Right forelimb (tissue), 1 donor: Measurements from ENCODE around the gene MGAT5.

Experiments used
- DNase-seq: peaks from one replicate; pipeline ENCODE4 v3.0.0-alpha.2; 2018

MGAT5 gene

GRCh38 chr2:134370655-134371445, 117.0 kb downstream of the MGAT5 start:
- DNase-seq, result no peak

DNA sequence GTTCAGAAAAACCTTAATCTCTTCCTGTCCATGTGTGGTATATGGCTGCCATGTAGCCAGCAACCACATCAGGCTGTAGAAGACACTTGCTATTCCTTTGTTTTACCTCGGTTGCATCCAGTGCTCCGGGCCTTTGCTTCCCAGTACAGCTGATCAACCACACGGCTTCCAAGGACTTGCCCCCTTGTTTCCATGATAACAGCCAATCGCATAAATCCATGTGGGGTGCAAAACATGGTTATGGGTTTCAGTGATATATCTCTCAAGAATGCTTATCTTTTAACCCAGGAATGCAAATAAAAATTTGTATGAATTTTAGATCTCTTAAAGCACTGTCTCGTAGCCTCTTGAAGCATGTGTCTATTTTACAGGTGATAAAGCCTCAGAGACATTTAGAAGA, 118.3 kb downstream of the MGAT5 start:
- DNase-seq, result no peak

- peak; percentile 77 for DNase-seq
These were observed 118.8 kb downstream of the MGAT5 start for GRCh38 chr2:134372611-134373131.

GRCh38 chr2:134375935-134376334, 122.1 kb downstream of the MGAT5 start:
- DNase-seq, result no peak

GRCh38 chr2:134377730-134378129, 123.9 kb downstream of the MGAT5 start:
- no peak for DNase-seq

GRCh38 chr2:134379293-134379692, 125.4 kb downstream of the MGAT5 start:
- no peak for DNase-seq

- DNase-seq, result no peak
These were observed 125.8 kb downstream of the MGAT5 start for GRCh38 chr2:134379722-134380121.

GRCh38 chr2:134381141-134381540, 127.3 kb downstream of the MGAT5 start:
- no peak for DNase-seq

DNA sequence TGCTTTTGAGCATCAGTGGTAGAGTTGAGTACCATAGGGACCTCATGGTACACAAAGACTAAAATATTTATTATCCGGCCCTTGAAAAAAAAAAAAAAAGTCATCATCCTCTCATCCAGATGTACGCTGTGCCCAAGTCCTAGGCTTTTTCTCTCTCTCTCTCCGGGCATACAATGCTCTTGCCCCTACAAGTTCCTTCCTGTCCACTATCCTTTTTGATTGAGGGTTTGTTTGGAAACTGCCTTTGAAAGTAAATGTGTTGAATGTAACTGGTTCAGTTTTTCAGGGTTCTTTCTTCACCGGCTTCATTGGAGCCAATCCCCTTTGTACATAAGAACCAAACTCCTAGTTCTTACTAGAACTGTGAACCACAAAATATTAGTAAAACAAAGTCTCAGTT, 130.3 kb downstream of the MGAT5 start:
- DNase-seq, result no peak

GRCh38 chr2:134385195-134385594, 131.3 kb downstream of the MGAT5 start:
- no peak for DNase-seq

- DNase-seq, result no peak
These were observed 132.4 kb downstream of the MGAT5 start for GRCh38 chr2:134386310-134386709.

GRCh38 chr2:134389381-134389780, 135.5 kb downstream of the MGAT5 start:
- no peak for DNase-seq

GRCh38 chr2:134391751-134392160, 137.9 kb downstream of the MGAT5 start:
- DNase-seq, result no peak

- DNase-seq, result no peak
These were observed 138.7 kb downstream of the MGAT5 start for GRCh38 chr2:134392442-134393074.

DNA sequence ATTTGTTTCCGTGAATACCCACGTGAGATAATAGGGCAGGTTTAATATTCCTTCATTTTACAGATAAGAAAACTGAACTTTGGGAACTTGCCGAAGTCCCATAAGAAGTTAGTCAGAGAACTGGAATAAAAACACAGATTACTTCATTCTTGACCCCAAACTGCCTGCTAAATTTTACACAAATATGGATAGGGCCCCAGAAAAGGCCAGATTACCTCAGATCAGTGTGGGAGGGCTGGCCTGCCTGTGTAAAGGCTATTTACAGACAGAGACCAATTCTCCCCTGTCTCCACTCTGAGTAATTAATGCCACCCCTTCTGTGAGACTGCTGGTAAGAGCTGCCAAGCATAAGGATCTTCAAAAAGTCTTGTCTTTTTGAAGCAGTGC, 139.2 kb downstream of the MGAT5 start:
- DNase-seq, result no peak

- no peak for DNase-seq
These were observed 141.9 kb downstream of the MGAT5 start for GRCh38 chr2:134395779-134396178.

- no peak for DNase-seq
These were observed 142.6 kb downstream of the MGAT5 start for GRCh38 chr2:134396493-134396892.

DNA sequence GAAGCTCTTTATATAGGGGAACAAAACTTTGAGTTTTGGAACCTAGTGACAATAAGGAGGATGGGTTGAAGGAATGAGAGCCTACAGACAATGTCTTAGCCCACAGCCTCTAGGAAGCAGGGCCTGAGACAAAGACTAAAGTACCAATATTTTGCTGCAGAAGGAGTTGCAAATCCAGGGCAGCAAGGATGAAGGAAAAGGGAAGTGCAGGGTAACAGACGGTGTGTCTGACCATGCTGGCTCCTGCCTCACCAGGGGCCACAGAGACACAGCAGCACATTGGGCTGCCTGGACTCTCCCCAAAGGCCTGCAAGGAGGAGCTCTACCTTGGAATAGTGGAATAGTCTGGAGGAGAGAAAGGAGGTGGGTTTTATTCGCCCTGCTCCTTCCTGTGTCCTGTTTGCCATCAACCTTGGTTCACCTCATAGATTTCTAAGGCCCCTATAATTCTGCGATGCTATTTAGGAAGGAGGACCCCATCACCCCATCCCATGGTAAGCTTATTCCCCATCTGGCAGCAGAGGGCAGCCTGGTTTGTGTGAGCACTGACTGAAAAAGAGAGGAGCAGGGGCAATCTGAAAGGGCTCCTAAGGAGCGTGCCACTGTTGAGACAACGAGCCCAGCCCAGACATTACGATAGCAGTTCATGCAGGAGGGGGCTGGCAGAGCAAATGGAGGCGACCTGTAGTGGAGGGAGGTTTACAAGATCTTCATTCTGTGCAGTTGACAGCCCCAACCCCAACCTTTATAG, 143.4 kb downstream of the MGAT5 start:
- DNase-seq, result no peak

- DNase-seq, result no peak
These were observed 144.4 kb downstream of the MGAT5 start for GRCh38 chr2:134398300-134398699.

GRCh38 chr2:134399096-134399495, 145.2 kb downstream of the MGAT5 start:
- no peak for DNase-seq

DNA sequence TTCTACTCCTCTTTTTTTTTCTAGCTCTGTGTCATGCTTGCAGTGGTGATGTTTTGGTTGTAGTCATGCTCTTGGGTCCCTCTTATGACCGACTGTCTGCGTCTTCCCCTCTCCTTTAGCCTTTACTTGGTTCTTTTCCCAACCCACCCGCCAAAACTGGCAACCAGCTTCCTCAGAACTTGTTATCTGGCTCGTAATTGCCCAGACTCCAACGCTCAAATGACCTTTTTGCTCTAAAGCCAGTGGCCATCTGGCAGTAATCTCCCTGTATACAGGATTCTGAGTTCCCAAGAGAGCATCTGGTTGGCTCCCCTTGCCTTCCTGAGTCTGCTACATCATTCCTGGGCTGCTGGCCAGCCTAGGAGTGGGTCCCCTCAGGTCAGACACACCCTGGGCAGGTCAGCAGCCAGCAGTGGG, 147.2 kb downstream of the MGAT5 start:
- no peak for DNase-seq

DNA sequence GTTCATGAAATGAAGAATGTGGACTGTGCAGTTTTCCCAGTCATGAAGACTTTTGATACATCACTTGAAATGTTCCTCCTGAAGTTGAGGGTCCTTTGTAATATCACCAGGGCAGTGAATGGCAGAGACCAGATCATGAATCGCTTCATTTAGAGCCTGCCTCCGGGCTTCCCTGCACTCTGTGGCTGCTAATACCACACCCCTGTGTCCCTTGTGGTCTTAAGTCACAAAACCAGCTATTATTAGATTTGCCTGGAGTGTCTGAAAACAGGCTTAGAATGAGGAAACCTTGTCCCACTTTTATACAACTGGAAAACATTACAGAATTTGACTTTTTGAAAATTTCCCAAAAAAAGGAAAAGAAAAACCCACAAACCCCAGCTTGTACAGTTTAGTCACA, 147.9 kb downstream of the MGAT5 start:
- no peak for DNase-seq

GRCh38 chr2:134402410-134402809, 148.5 kb downstream of the MGAT5 start:
- no peak for DNase-seq
